ENCODE results near the gene KIF26B.

Gene KIF26B

DNA sequence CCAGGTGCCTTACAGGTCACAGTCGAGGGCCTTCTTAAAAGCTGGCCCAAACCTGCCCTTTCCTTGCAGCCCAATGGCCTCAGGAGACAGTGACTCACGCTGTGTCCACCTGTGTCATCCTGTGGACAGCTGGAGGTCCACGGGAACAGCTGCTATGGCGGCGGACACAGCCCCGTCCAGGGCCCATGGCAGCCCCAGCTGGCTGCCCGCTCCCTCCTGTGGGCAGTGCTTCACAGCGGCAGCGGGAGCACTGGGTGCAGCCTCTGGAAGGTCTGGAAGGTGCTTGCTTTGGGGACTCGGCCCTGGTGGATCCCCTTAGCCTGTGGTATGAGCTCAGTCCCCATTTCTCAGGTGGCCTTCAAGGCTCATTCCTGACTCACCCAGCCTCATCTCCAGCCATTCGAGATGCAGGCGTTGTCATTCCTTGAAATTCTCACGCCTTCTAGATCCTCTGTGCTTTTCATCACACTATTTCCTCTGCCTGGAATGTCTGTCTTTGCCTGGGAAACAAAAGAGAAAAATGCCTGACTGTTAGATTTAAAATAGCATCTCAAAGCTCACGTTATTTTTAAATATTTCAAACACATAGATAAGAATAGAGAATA lies 86.8 kb downstream of the KIF26B start:
- DNase-seq (ENCODE audit: low read depth), result no peak

DNA sequence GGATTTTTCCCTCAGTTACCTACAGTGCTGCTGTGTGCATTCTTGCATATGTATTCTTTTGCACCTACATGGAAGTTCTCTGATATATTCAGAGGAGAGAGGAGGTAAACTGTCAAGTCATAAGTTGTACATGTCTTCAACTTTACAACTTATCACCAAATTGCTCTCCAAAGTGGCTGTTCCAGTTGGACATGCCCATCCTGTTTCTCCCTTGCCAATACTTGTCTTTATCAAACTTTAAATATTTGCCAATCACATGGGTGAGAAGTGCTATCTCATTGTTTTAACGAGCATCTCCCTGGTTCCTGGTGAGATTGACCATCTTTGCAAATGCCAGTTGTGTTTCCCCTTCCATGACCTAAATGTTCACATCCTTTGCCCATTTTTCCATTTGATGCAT lies 88.2 kb downstream of the KIF26B start:
- no peak for DNase-seq (ENCODE audit: low read depth)

DNA sequence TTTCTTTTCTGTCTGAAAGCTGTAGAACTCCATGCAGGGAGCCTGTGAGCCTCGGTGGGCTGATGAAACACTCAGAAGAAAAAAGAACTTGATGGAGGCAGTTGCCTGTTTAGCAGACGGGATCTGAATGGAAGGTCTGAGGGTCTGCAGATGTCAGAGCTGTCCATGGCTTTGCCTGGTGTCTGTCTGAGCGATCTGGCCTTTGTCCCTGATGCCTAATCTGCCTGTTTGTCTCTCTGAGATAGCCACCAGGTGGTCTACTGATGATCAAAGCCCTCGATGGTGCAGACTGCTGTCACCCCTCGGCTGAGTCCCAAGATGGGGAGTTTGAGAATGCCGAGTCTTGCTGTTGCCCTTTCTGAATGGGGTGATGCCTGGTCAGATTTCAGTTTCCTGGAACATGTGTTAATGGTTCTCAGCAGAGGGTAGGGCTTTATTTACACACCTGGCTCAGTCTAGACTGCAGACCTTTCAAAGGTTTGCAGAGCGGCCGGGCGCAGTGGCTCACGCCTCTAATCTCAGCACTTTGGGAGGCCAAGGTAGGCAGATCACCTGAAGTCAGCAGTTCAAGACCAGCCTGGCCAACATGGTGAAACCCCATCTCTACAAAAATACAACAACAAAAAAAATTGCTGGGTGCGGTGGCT lies 90.4 kb downstream of the KIF26B start:
- no peak for DNase-seq (ENCODE audit: low read depth)

DNA sequence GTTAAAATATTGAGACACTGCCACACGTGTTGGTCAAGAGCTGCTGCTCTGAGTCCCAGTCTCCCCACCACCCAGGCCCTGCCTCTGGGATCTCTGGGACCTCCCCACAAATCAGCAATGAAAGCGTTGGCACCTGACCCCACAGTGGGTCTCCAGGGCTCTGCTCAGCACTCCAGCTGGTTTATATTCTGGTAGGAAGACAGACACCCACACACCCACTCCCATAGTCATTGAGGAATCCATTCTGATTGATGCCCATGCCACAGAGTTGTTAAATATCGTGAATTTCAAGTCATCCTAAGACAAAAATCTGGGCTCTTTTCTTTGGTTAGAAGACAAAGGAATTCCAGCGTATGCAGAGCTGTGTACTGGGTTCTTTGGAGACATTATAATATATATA lies 91.6 kb downstream of the KIF26B start:
- no peak for DNase-seq (ENCODE audit: low read depth)

DNA sequence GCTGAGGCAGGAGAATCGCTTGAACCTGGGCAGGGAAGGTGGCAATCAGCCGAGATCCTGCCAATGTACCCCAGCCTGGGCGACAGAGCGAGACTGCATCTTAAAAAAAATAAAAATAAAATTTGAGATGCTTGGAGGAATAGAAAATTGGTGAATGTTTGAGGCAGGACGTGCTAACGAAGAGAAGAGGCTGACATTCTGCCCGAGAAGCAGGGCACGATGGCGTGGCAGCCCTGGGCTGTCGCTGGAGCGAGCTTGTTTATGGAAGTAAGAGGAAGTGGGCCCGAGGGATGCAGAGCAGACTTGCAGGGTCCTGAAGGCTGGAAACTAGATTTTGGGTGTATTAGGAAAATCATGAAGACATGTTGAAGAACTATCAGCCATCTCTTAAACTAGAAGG lies 92.6 kb downstream of the KIF26B start:
- DNase-seq (ENCODE audit: low read depth), result no peak

DNA sequence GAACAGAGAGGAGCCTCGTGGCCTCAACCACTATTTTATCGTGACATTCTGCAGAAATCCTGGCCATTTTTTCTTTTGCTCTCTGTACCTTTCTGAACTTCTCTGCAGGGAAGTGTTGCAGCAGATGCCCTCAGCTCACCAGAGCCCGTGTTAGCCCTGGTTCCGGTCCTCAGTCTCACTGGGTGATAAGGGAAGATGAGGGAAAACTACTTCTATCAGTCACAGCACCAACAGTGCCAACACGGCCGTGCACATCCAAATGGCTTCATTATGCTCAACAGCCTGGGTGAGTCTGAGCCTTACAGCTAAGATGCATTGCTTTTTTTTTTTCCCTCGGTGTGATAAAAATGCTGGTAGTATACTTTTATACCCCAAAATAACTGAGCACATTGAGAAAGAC lies 93.0 kb downstream of the KIF26B start:
- DNase-seq (ENCODE audit: low read depth), result no peak

DNA sequence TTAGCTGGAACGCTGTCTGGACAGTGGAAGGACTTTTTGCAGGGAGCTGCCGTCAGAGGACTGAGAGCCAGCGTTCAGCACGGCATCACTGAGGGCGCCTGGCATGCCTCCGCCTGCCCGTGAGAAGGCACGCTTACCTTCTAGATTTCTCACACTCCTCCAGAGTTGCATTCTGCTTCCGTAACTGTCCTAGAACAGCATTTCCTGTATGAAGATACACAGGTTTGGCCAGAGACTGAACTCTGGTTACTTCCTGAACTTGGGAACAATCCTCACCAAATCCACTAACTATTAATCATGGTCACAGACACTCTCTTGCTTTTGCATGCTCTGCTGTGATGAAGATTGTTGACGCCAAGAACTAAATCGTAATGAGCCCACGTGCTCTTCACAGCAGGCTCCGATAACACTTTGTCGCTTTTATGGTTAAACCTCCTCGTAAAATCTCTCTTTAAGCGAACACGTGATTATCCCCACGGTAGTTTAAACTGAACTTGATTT lies 93.5 kb downstream of the KIF26B start:
- DNase-seq (ENCODE audit: low read depth), result no peak

DNA sequence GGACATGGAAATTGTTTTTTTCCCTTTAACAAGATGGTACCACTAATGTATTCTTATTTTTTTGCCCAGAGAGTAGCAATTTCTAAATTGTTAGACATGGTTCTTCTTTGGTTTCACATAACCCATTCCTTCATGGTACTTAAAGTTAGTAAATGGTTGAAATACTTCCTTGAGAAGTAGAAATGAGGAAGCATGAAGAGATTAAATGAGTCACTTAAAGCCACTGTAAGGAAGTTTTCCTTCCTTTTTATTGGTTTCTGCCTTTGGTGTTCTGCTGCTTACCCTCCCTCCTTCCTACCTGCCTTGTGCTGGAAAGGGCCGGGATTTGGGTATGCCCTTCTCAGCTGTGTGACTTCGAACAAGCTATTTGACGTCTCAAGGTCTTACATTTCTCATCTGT lies 101.0 kb downstream of the KIF26B start:
- DNase-seq (ENCODE audit: low read depth), result no peak

DNA sequence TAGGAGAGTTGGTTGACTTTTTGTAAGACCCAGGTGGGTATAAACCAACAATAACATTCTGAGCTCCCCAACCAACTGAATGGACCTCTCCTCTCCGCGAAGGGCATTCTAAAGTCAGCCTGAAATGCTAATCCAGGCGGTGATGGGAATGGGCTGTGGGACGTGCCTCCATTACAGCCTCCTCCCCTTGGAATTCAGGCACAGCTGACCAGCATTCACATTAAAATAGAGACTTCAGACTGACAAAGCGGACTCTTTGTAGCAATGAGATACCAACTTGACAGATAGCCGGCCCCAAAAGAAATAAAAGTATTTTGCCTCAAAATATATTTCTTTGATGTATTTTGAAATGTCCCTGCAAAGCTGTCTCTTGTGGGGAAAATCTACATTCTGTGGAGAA lies 101.7 kb downstream of the KIF26B start:
- DNase-seq (ENCODE audit: low read depth), result no peak

DNA sequence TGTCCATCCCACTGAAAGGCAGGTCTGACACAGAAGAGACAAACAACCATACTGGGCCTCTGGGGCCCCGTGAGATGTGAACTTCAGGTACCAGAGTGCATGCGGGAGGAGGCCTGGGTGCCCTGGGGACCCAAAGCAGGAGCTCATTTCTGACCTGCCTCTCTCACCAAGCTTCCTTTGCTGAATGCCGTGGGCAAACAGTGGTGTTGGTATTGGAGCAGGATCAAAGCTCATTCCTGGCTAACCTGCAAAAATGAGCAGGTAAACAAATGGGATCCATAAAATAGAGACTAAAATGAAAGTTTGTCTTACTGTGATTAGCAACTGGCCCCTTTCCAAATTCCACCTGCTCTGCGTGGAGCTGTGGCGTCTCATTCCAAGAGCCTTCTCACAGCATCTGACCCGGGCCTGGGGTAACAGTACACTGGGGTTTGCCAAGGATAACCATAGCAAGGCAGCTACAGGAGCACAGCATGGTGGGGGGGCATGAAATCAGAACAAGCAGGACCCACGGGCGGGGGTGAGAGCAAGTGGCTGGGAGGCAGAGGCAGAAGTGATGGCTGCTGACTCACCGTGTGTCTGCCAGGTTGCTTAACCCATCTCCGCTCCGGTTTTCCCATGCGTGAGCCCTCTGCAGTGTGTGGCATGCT lies 103.6 kb downstream of the KIF26B start:
- DNase-seq (ENCODE audit: low read depth), result no peak

DNA sequence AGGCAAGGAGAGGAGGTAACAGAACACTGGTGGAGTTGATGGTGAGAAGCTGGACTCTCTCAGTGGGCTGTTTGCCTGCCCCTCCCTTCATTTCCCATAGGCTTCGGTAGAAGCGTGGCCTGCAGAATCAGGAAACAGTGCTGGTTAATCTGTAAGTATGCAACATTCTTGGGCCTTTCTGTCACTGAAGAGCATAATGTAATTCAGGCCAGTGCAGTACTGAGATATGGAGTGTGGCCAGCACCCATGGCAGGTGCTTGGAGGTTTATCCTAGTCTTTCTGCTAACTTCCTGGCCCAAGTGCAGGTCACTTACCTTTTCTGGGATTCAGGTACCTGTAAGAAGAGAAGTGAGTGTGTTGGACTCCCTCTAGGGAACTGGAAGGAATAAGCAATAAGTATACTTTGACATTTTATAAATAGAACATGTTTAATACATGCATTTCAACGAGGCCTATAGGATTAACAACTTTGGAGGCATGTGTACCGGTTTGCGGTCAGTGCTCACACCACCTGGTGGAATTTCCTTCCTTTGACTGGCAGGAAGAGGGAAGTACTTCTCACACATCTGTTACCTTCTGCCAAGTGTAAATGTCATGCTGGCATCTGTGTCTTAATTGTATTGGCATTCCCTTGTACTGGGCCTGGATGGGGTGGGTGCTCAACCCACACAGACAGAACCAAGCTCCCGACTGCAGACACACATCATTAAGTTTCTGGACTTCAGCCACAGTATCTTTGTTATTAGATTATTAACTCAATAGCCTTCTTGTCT lies 105.5 kb downstream of the KIF26B start:
- DNase-seq (ENCODE audit: low read depth), result no peak

DNA sequence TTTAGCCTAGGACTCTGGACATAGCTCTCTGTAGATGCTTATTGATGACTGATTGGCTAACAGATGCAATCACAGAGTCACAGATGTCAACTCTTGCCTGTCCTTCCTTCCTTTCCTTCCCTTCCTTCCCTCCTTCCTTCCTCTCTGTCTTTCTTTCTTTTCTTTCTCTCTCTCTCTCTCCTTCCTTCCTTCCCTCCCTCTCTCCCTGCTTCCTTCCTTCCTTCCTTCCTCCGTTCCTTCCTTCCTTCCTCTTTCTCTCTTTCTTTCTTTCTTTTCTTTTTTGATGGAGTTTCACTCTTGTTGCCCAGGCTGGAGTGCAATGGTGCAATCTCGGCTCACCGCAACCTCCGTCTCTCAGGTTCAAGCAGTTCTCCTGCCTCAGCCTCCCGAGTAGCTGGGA lies 106.1 kb downstream of the KIF26B start:
- DNase-seq (ENCODE audit: low read depth), result no peak

DNA sequence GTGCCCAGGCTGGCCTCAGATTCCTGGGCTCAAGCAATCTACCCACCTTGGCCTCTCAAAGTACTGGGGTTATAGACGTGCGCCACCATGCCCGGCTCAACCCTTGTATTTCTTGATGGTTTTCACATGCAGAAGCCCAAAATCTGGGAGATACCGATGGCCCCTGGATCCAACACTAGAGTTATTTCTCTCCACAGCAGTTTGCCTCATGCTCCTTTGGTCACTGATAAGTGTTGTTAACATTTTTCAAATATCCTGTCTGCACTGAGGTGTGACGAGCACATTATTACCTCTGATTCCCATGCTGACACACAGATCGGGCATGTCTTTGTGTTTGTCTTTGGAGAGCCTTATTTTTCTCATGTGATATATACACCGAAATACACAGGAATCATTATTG lies 107.0 kb downstream of the KIF26B start:
- no peak for DNase-seq (ENCODE audit: low read depth)

DNA sequence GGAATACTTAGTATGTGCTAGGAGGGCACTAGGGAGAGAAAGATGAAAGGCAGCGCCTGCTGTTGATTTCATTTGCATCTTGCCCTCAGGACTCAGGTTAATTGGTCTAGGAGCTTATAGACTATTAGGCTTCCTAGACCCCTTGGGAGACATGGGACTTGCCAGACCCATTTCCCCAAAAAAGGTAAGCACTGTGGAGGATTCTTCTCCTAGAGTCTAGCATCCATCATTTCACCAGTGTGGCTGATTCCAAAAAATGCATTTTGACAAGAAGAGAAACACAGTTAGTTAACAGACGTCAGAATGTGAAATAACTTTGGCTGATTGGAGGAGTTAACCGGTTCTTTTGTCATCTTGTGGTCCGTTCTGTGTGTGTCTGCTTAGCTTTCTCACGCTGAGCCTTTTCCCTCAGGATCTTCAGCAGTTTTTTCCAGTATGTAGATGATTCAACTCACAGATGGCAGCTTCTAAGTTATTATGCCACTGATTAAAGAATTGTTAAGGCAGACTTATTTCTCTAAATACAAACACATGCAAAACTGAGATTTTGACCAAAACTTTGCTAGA lies 108.8 kb downstream of the KIF26B start:
- no peak for DNase-seq (ENCODE audit: low read depth)

DNA sequence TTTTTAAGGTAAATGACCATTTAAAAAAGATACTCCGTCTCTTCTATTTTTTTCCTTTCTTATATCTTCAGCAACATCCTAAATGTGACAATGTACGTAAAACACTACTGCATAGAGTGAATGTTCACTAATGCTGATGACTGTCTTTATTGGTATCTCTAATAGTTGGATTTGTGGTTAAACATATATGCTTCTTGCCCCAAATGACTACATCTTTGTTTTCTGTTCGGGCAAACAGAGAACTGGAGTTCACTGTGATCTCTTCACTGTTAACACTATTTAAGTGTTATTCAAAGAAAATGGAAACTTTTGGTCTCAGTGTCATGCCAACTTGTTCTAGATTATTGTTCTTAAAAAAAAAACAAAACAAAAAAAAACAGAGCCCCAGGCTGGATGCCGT lies 109.4 kb downstream of the KIF26B start:
- DNase-seq (ENCODE audit: low read depth), result no peak

DNA sequence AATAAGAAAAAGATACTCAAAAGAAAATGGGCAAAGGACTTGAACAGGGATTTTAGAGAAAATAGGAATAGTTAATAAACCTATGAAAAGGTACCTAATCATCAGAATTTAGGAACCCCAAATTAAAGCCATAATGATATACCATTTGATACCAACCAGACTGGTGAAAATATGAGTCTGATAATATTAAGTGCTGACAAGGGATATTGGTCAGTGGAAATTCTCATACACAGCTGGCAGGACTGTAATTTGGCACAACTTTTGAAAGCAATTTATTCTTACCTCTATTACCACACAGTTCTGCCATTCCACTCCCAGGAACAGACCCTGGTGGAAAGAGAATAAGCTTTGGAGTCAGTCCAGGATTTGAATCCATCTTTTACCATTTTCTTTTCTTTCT lies 111.3 kb downstream of the KIF26B start:
- no peak for DNase-seq (ENCODE audit: low read depth)

DNA sequence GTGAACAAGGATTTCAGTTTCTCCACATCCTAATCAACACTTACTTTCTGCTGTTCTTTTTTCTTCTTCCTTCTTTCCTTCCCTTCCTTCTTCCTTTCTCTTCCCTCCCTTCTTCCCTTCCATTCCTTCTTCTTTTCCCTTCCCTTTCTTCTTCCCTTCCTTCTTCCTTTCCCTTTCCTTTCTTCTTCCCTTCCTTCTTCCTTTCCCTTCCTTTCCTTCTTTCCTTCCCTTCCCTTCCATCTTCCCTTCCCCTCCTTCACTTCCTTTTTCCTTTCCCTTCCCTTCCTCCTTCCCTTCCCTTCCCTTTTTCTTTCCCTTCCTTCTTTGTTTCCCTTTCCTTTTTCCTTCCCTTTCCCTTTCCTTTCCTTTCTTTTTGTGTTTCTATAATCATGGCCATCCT lies 115.3 kb downstream of the KIF26B start:
- DNase-seq (ENCODE audit: low read depth), result no peak

DNA sequence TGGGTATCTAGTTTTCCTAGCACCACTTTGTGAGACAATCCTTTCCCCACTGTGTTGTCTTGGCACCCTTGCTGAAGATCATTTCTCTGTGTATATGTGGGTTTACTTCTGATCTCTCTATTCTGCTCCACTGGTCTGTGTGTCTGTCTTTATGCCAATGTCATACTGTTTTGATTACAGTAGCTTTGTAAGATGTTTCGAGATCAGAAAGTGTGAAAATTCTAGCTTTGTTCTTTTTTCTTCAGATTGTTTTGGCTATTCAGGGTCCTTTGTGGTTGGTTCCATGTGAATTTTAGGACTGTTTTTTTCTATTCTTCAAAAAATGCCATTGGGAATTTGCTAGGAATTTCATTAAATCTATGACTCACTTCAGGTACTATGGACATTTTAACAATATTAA lies 116.2 kb downstream of the KIF26B start:
- DNase-seq (ENCODE audit: low read depth), result no peak

DNA sequence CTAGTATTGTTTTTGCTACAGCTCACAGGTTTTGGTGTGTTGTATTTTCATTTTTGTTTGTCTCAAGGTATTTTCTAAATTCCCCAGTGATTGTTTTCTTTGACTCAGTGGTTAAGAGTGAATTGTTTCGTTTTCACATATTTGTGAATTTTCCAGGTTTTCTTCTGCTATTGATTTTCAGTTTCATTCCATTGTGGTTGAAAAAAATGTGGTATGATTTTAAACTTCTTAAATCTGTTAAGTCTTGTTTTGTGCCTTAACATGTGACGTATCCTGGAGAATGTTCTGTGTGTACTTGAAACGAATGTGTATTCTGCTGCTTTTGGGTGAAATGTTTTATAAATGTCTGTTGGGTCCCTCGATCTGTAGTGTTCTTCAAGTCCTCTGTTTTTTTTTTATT lies 117.9 kb downstream of the KIF26B start:
- no peak for DNase-seq (ENCODE audit: low read depth)

DNA sequence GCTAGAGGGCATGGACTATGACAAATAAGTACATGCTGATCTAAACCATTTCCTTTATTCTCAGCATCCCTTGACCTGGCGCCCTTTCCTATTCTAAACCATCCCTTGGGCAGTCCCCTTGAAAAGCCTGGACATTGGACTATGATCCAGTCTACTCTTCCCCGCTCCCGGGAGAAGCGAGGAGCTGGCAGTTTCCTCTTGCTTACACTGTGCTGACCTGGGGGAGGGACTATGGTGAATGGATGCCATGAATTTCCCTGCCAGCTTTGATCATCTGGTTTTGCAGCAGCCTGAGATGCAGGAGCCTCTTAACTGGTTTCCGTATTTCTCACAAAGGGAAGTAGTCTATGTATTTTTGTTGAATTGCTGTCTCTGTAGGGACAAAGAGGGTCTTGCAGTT lies 121.7 kb downstream of the KIF26B start:
- no peak for DNase-seq (ENCODE audit: low read depth)

DNA sequence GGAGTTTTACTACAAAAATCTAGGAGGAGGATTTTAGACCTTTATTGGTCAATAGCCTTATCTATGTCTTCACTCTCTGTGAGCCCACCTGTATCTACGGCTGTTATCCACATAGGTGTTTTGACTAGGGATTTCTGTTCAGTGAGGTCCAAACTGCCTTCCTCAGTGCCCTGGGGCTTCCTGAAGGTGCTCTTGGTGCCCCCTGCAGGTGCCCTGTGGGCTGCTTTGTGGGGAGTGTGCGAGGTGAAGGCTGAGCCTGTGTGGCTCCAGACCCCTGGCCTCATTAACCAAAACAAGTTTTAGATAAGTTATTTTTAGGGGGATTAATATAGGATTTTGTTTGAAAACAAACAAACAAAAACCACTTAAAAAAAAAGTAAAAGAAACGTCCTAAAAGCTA lies 122.5 kb downstream of the KIF26B start:
- DNase-seq (ENCODE audit: low read depth), result no peak

DNA sequence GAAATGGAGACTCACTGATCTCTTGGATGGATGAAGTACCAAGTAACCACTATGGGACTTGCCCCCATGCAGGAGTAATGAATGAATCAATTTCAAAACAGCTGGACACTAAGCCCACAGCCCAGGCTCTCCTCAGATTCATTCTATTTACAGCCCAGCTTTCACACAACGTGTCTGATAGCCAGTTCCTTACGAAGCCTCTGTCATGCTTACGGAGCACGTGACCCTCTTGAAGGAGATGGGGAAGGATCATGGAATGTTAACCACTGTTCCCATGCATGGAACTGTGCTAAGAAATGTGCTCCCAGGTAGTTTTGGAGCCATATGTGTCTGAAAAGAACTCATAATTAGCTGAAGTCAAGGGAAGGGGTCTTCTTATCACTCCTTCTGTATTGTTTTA lies 124.1 kb downstream of the KIF26B start:
- DNase-seq (ENCODE audit: low read depth), result no peak

DNA sequence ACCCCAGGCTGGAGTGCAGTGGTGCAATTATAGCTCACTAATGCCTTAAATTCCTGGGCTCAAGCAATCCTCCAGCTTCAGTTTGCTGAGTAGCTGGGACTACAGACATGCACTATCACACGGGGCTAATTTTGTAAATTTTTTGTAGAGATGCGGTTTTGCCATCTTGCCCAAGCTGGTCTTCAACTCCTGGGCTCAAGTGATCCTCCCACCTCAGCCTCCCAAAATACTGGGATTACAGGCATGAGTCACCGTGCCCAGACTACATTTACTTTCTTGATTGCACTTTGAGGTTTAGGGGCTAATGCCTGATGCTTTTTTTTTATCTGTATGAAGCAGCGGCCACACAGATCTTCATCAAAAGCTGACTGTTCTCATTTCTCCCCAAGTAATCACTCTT lies 124.6 kb downstream of the KIF26B start:
- DNase-seq (ENCODE audit: low read depth), result no peak
